Endothelial cell of umbilical vein (primary cell): ENCODE results near the gene SLC30A3. TPM values are rescaled to one million over a fixed set of nuclear protein-coding genes. Genes with fewer than 3 reads are reported as not detected.

ENCODE experiments used
- BruUV-seq: library from RNA; stranded (reverse); fragments of 400-500 nt; replicated peaks from 2 replicates; lab custom pipeline; 2021; lab: Mats Ljungman, UMichigan
- CTCF ChIA-PET: fragments of 300-600, 350-600 bp; sonication (Branson Sonifier 250); formaldehyde crosslinking; loops from one replicate; lab custom pipeline; 2021; ENCODE audit warnings: antibody characterized with exemption, inconsistent platforms; lab: Charles Lee
- POLR2A ChIA-PET: fragments of 300-600, 350-600 bp; sonication (Branson Sonifier 250); formaldehyde crosslinking; loops from one replicate; lab custom pipeline; 2021; ENCODE audit warnings: antibody characterized with exemption, inconsistent platforms; lab: Charles Lee
- DNase-seq: peaks from one replicate; pipeline ENCODE4 v3.0.0-alpha.2; 2011; ENCODE audit warnings: low read depth, low spot score
- FAIRE-seq: peaks from 2 replicates; lab custom pipeline; 2011; peaks lifted over from hg19 to GRCh38; lab: Jason Lieb, UNC
- H2AFZ ChIP-seq: 2 replicates; pipeline ENCODE4 v1.6.0; 2012; ENCODE audit warnings: low read depth, low read length, control low read depth, inconsistent platforms
- H3K27ac ChIP-seq: 2 replicates; pipeline ENCODE4 v1.5.1; 2011; ENCODE audit warnings: low read depth, mild to moderate bottlenecking, control low read depth, low read length, moderate library complexity; ENCODE audit not compliant: insufficient read depth
- H3K27me3 ChIP-seq, 2 experiments: 2 replicates each; pipeline versions ENCODE4 v1.6.0 to v1.6.1; 2011; ENCODE audit warnings: low read length in 2 of 2, mixed read lengths in 1 of 2; ENCODE audit not compliant: control insufficient read depth in 2 of 2, insufficient read depth in 2 of 2
- H3K36me3 ChIP-seq, 2 experiments: 2 replicates in 1 of 2; 3 replicates in 1 of 2; pipeline ENCODE4 v1.5.1; 2011; ENCODE audit warnings: low read length in 2 of 2, mild to moderate bottlenecking in 1 of 2, moderate library complexity in 1 of 2; ENCODE audit not compliant: control insufficient read depth in 2 of 2, insufficient read depth in 2 of 2; ENCODE audit errors: extremely low read depth in 1 of 2
- H3K4me1 ChIP-seq: 3 replicates; pipeline ENCODE4 v1.5.1; 2011; ENCODE audit warnings: mild to moderate bottlenecking, low read length; ENCODE audit not compliant: control insufficient read depth, insufficient read depth; ENCODE audit errors: extremely low read depth
- H3K4me2 ChIP-seq: 2 replicates; pipeline ENCODE4 v1.6.1; 2011; ENCODE audit warnings: low read length, control low read depth, mixed read lengths; ENCODE audit not compliant: insufficient read depth
- H3K4me3 ChIP-seq, 3 experiments: fragments of 200-600 bp in 1 of 3; sonication (generic), shearing (Covaris generic) in 1 of 3; replicated peaks in 1 of 3; 2 replicates each; pipeline ENCODE4 v1.5.1; 2011 to 2016; ENCODE audit warnings: control low read depth in 3 of 3, low read length in 3 of 3, mild to moderate bottlenecking in 2 of 3, inconsistent platforms in 1 of 3, low read depth in 1 of 3, moderate library complexity in 1 of 3; ENCODE audit not compliant: insufficient read depth in 1 of 3
- H3K79me2 ChIP-seq: 2 replicates; pipeline ENCODE4 v1.6.0; 2012; ENCODE audit warnings: low read length, inconsistent platforms; ENCODE audit not compliant: control insufficient read depth, insufficient read depth
- H3K9ac ChIP-seq: replicated peaks from 2 replicates; pipeline ENCODE3; 2011; ENCODE audit warnings: low read length, control low read depth; ENCODE audit not compliant: insufficient read depth; ENCODE audit errors: extremely low read depth
- H3K9me1 ChIP-seq: replicated peaks from 3 replicates; pipeline ENCODE4 v1.6.0; 2011; ENCODE audit warnings: mild to moderate bottlenecking, low read length; ENCODE audit not compliant: control insufficient read depth, insufficient read depth; ENCODE audit errors: extremely low read depth
- H3K9me3 ChIP-seq: replicated peaks from 2 replicates; pipeline ENCODE4 v1.5.1; 2012; ENCODE audit warnings: low read length, inconsistent platforms; ENCODE audit not compliant: control insufficient read depth, insufficient read depth
- H4K20me1 ChIP-seq: replicated peaks from 2 replicates; pipeline ENCODE3; 2011; ENCODE audit warnings: mild to moderate bottlenecking, low read length; ENCODE audit not compliant: control insufficient read depth, insufficient read depth; ENCODE audit errors: extremely low read depth
- CTCF ChIP-seq, 2 donors: IDR thresholded peaks; 1 replicate in 1 of 2; 2 replicates in 1 of 2; pipeline ENCODE4 v1.5.1; 2011; ENCODE audit warnings: low read length in 2 of 2, mild to moderate bottlenecking in 2 of 2, moderate library complexity in 2 of 2, control low read depth in 1 of 2, inconsistent platforms in 1 of 2, low read depth in 1 of 2; ENCODE audit not compliant: insufficient read depth in 1 of 2; ENCODE audit errors: extremely low read depth in 1 of 2
- EZH2 ChIP-seq: IDR thresholded peaks from 2 replicates; pipeline ENCODE4 v1.6.1; 2012; ENCODE audit warnings: borderline replicate concordance, low read depth, mild to moderate bottlenecking, moderate library complexity, low read length, inconsistent platforms; ENCODE audit not compliant: severe bottlenecking
- FOS ChIP-seq: IDR thresholded peaks from 2 replicates; pipeline ENCODE4 v1.6.1; 2011; ENCODE audit warnings: mild to moderate bottlenecking, low read length, moderate library complexity, borderline replicate concordance; ENCODE audit not compliant: insufficient read depth
- GATA2 ChIP-seq: IDR thresholded peaks from 2 replicates; pipeline ENCODE4 v1.7.0; 2011; ENCODE audit warnings: low read depth, mild to moderate bottlenecking, moderate library complexity, mixed read lengths, low read length; ENCODE audit not compliant: insufficient read length, insufficient read depth
- JUN ChIP-seq: IDR thresholded peaks from 2 replicates; pipeline ENCODE4 v1.6.1; 2011; ENCODE audit warnings: borderline replicate concordance, low read depth; ENCODE audit not compliant: insufficient read length, insufficient read depth
- MAX ChIP-seq: IDR thresholded peaks from 2 replicates; pipeline ENCODE4 v1.6.1; 2011; ENCODE audit not compliant: insufficient read depth, insufficient read length
- MYC ChIP-seq: IDR thresholded peaks from one replicate; pipeline ENCODE4 v1.6.1; 2011; ENCODE audit warnings: mild to moderate bottlenecking, low read depth, low read length
- POLR2A ChIP-seq: IDR thresholded peaks from 2 replicates; pipeline ENCODE4 v1.6.1; 2012; ENCODE audit warnings: low read depth, mild to moderate bottlenecking, control low read depth, low read length
- POLR2AphosphoS5 ChIP-seq: IDR thresholded peaks from 2 replicates; pipeline ENCODE4 v1.6.1; 2012; ENCODE audit warnings: low read depth, mild to moderate bottlenecking, control low read depth, low read length, moderate library complexity; ENCODE audit not compliant: insufficient read depth
- dilution Hi-C: fragments of 300-500 bp; cut with MboI; formaldehyde crosslinking; loops from one replicate; pipeline ENCODE4 v1.15.0; 2019; ENCODE audit warnings: low sequenced_read_pairs; ENCODE audit not compliant: extremely low pct_ligation_motif_present
- intact Hi-C: fragments of 100-400 bp; cut with micrococcal nuclease; formaldehyde crosslinking; loops from one replicate; pipeline ENCODE4 v1.10.0; 2022
- polyA plus RNA-seq, 4 experiments: library from polyadenylated mRNA; depleted of rRNA in 3 of 4; stranded (reverse) in 3 of 4; unstranded in 1 of 4; fragments of >200 nt; gene quantifications; 2 replicates each; pipeline versions ENCODE4 v1.2.1 to v1.2.3, GENCODE V29; 2011 to 2012; ENCODE audit warnings: missing spikeins in 1 of 4
- total RNA-seq: library from RNA; stranded (reverse); gene quantifications from 2 replicates; pipeline ENCODE4 v1.2.3, GENCODE V29; 2021

The SLC30A3 gene
- total and polyA plus RNA-seq, 2 donors (not counting 3 experiments of a cell fraction or from before 2014, with no cell fraction given) = 16.7 to 63.9 TPM

DNA sequence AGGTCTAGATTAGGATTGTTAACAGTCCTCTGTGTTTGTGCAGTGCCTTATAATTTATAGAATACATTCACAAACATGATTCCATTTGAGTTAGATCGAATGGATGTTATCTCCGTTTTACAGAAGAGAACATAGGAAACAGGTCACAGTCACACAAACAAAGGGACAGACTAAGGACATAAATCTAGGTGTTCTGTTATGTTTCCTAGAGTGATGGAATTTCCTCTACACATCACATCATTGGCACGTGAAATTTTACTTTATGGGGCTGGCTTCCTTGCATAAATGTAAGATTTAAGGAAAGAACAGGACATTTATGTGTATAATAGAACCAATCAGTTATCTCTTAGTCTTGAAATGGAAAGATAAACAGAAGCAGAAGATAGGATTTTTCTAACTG, 25.8 kb upstream of the SLC30A3 start:
- Histone ChIP-seq H3K4me1 (peaks cover 37% of the 10 kb centered on the region), H2AFZ (peak overlapping the region; percentile 25), H3K27me3 (no peaks in the 10 kb centered on the region), H3K36me3 (no peaks in the 10 kb centered on the region), H3K9me3 (no peaks in the 10 kb centered on the region), H3K27ac (peak overlapping the region; percentile 97), H4K20me1 (no peaks in the 10 kb centered on the region), H3K9me1 (no peaks in the 10 kb centered on the region), H3K4me2 (peak overlapping the region; percentile 60), H3K79me2 (no peaks in the 10 kb centered on the region), H3K4me3 (no peak overlapping the region), H3K9ac (peak overlapping the region; percentile 71)
- no TSS peak for BruUV-seq
- FAIRE-seq (peak; percentile 91), DNase-seq (peak; percentile 94)
- intact Hi-C loops = loop anchor here (1.0 to 10.0 kb wide), 4 partner anchors 8 to 324 kb away; partner anchors contain the start of genes ATRAID and SLC5A6
- peak; percentile 90 for TF ChIP-seq JUN
- peak; percentile 60 for TF ChIP-seq POLR2A
- no peak for TF ChIP-seq CTCF (IDR thresholded peaks at IDR 0.05; ENCODE audit: extremely low read depth in 1 of 2, insufficient read depth in 1 of 2, low read depth in 1 of 2, low read length in 2 of 2)
- TF ChIP-seq GATA2 = peak; percentile 73
- peak; percentile 46 for TF ChIP-seq POLR2AphosphoS5
- TF ChIP-seq EZH2 = no peak
- no peak for TF ChIP-seq MAX
- peak; percentile 48 for TF ChIP-seq FOS
- TF ChIP-seq MYC = no peak
- ChIA-PET POLR2A (no interaction called here), CTCF (interaction anchor here (1.0 to 7.2 kb wide), 5 partner anchors 7 to 43 kb away, joined by 3 to 107 read pairs (median 8); partner anchors contain the start of gene TRIM54)
- dilution Hi-C loops = no loop called here
